Sigmoid colon (tissue), 4 donors: ENCODE results near the gene PTPRD.
"Not testable (repeated sequence)": the region's sequence is repeated elsewhere in the genome, so short reads cannot be mapped to it uniquely, and the experiment has no call there.

ENCODE experiments used
- CTCF ChIP-seq, 4 experiments: fragments of 450-650 bp in 3 of 4; fragments of 200-600 bp in 1 of 4; IDR thresholded peaks; one replicate each; pipeline ENCODE4 v1.5.1; 2016 to 2019; ENCODE audit warnings: antibody characterized with exemption in 4 of 4, mild to moderate bottlenecking in 3 of 4, moderate library complexity in 2 of 4
- POLR2A ChIP-seq, 2 donors: fragments of 450-650 bp; IDR thresholded peaks; one replicate each; pipeline ENCODE4 v1.6.1; 2016; ENCODE audit warnings: antibody characterized with exemption in 2 of 2, mild to moderate bottlenecking in 2 of 2, moderate library complexity in 2 of 2
- POLR2AphosphoS5 ChIP-seq, 4 donors: sonication (generic); formaldehyde crosslinking; IDR thresholded peaks; one replicate each; pipeline ENCODE4 v1.6.1; 2017; ENCODE audit warnings: antibody characterized with exemption in 4 of 4

- TF ChIP-seq POLR2AphosphoS5, POLR2A, CTCF (IDR thresholded peaks at IDR 0.05): not testable (repeated sequence)
Observed at GRCh38 chr9:8697565-8697964, 1915.2 kb downstream of the PTPRD start.
